OCI-LY3 (cell line): ENCODE data around the gene SYNDIG1L.

Experiments used
- H2AFZ ChIP-seq: fragments of 200-600, 300-600 bp; shearing (Covaris generic); 2 replicates; pipeline ENCODE4 v1.6.0; 2014; ENCODE audit warnings: antibody characterized with exemption, low read depth, low read length
- H3K27ac ChIP-seq: fragments of 200-600, 300-600 bp; sonication (generic); 2 replicates; pipeline ENCODE4 v1.5.1; 2014; ENCODE audit warnings: mild to moderate bottlenecking, low read length, moderate library complexity, mixed read lengths
- H3K27me3 ChIP-seq: fragments of 200-600, 300-600 bp; sonication (generic); 2 replicates; pipeline ENCODE4 v1.6.1; 2014; ENCODE audit warnings: low read depth, low read length, mixed read lengths
- H3K36me3 ChIP-seq: fragments of 200-600, 300-600 bp; sonication (generic); replicated peaks from 2 replicates; pipeline ENCODE3; 2014; ENCODE audit warnings: low read depth, low read length, mixed read lengths
- H3K4me1 ChIP-seq: fragments of 300-600, 200-600 bp; sonication (generic); 2 replicates; pipeline ENCODE4 v1.6.1; 2014; ENCODE audit warnings: low read length, mixed read lengths
- H3K4me2 ChIP-seq: fragments of 200-600, 300-600 bp; sonication (generic); 2 replicates; pipeline ENCODE4 v1.6.1; 2014; ENCODE audit warnings: low read length, mixed read lengths
- H3K4me3 ChIP-seq: fragments of 300-600, 200-600 bp; sonication (generic); 2 replicates; pipeline ENCODE4 v1.5.1; 2014; ENCODE audit warnings: antibody characterized with exemption, mild to moderate bottlenecking, low read length, moderate library complexity
- H3K79me2 ChIP-seq: fragments of 300-600, 200-600 bp; shearing (Covaris generic); 2 replicates; pipeline ENCODE4 v1.6.1; 2014; ENCODE audit warnings: mild to moderate bottlenecking, low read length, mixed read lengths
- H3K9ac ChIP-seq: fragments of 300-600, 200-600 bp; shearing (Covaris generic); 2 replicates; pipeline ENCODE4 v1.6.0; 2014; ENCODE audit warnings: mild to moderate bottlenecking, low read length, moderate library complexity
- H3K9me3 ChIP-seq: fragments of 200-600, 300-600 bp; shearing (Covaris generic); 2 replicates; pipeline ENCODE4 v1.6.1; 2014; ENCODE audit warnings: low read length, mixed read lengths; ENCODE audit not compliant: insufficient read depth
- H4K20me1 ChIP-seq: fragments of 200-600, 300-600 bp; sonication (generic); 2 replicates; pipeline ENCODE4 v1.6.1; 2016; ENCODE audit warnings: low read length, mixed read lengths; ENCODE audit not compliant: insufficient read depth
- EZH2phosphoT487 ChIP-seq: fragments of 200-600 bp; shearing (Covaris generic); IDR thresholded peaks from 2 replicates; pipeline ENCODE4 v1.6.1; 2018; ENCODE audit warnings: antibody characterized with exemption, mixed run types, low read depth
- TF ChIP-seq, protein P1 (sequence below): fragments of 200-600, 300-600 bp; sonication (generic); IDR thresholded peaks from 2 replicates; pipeline ENCODE4 v1.5.1; 2014; ENCODE audit warnings: antibody characterized with exemption, low read length, low read depth

The SYNDIG1L gene

DNA sequence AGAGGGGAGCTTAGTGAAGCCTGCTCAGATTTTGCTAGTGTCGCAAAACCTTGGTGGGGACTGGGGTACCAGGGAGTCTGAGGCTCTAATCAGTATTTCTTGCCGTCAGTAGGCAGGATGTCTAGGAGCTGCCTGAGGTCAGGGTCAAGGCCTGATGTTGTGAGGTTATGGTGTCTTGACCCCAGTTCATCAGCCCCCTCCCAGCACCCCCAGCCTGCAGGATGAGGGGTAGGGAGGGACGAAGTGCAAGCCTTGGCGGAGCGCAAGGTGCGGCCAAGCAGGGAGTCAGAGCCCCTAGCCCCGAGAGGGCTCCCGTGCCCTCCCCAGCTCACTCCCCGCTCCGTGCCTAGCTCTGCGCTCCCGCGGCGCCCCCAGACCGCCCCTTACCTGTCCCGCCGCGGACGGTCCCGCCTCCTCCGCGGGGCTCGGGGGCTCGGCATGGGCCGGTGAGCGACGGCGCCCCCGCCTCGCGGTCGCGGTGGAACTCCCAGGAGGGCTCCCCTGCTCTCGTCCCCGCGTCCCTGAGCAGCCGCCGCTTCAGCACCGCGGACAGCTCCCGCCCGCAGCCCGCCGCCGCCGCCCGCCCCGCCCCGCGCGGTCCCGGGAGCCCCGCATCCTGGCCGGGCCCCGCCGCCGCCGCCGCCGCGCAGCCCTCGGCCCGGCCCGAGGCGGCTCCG is 347 bp downstream of the SYNDIG1L start:
- no peak overlapping the region for H2AFZ ChIP-seq
- no peak overlapping the region for H3K9ac ChIP-seq
- no peak for TF ChIP-seq EZH2phosphoT487
- TF ChIP-seq, protein P1, sequence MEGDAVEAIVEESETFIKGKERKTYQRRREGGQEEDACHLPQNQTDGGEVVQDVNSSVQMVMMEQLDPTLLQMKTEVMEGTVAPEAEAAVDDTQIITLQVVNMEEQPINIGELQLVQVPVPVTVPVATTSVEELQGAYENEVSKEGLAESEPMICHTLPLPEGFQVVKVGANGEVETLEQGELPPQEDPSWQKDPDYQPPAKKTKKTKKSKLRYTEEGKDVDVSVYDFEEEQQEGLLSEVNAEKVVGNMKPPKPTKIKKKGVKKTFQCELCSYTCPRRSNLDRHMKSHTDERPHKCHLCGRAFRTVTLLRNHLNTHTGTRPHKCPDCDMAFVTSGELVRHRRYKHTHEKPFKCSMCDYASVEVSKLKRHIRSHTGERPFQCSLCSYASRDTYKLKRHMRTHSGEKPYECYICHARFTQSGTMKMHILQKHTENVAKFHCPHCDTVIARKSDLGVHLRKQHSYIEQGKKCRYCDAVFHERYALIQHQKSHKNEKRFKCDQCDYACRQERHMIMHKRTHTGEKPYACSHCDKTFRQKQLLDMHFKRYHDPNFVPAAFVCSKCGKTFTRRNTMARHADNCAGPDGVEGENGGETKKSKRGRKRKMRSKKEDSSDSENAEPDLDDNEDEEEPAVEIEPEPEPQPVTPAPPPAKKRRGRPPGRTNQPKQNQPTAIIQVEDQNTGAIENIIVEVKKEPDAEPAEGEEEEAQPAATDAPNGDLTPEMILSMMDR: no peak
- H3K4me3 ChIP-seq: no peak overlapping the region
- H3K27me3 ChIP-seq: peaks cover 32% of the 10 kb centered on the region
- no peak overlapping the region for H3K27ac ChIP-seq
- no peak overlapping the region for H3K4me2 ChIP-seq
- H3K4me1 ChIP-seq: peaks cover 11% of the 10 kb centered on the region
- no peaks in the 10 kb centered on the region; the same call in 1 of the 2 replicates for H4K20me1 ChIP-seq
- H3K36me3 ChIP-seq: no peaks in the 10 kb centered on the region
- no peaks in the 10 kb centered on the region for H3K9me3 ChIP-seq
- no peaks in the 10 kb centered on the region for H3K79me2 ChIP-seq

DNA sequence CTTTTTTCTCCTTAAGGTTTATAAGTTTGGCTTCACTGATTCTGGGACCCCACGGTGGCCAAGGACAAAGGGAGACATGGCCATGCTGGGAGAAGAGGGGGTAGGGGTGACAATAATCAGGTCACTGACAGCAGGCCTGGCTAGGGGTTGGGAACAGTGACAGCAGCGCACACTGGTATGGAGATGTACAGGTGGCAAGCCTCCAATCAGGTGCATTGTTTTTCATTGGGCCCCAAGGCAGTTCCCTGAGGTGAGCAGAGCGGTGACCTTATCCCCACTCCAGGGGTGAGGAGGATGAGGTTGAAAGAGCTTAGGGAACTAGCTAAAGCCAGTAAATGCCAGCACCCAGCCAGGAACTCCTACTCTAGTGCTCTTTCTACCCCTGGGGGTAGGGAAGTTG is 1.4 kb downstream of the SYNDIG1L start:
- no peaks in the 10 kb centered on the region; the same call in 1 of the 2 replicates for H4K20me1 ChIP-seq
- H3K4me3 ChIP-seq: no peak overlapping the region
- no peaks in the 10 kb centered on the region for H3K79me2 ChIP-seq
- no peak overlapping the region for H3K27ac ChIP-seq
- H3K9me3 ChIP-seq: no peaks in the 10 kb centered on the region
- peaks cover 8% of the 10 kb centered on the region for H3K4me1 ChIP-seq
- TF ChIP-seq, protein P1: no peak
- no peak for TF ChIP-seq EZH2phosphoT487
- H2AFZ ChIP-seq: no peak overlapping the region
- H3K9ac ChIP-seq: no peak overlapping the region
- H3K27me3 ChIP-seq: peaks cover 36% of the 10 kb centered on the region
- no peaks in the 10 kb centered on the region for H3K36me3 ChIP-seq
- H3K4me2 ChIP-seq: no peak overlapping the region

DNA sequence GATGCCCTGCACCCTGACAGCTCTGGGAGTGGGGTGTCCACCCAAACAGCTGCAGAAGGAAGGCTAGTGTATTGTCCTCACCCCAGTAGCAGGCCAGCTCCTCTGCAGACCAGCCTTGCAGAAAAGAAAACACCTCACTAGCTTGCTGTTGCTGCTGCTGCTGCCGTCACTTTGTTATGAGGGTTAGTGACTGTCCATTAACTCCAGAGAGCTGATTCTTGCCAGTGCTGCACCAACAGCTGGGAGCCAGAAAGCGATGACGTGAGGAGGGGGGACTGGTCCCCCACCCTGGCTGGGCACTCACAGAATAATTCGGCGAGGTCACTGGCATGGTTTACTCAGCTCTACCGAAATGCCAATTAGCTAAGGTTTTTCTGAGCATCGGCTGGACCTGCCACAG is 2.8 kb downstream of the SYNDIG1L start:
- TF ChIP-seq, protein P1: no peak
- TF ChIP-seq EZH2phosphoT487: no peak
- Histone ChIP-seq H3K79me2 (no peaks in the 10 kb centered on the region), H3K27ac (no peak overlapping the region), H3K9ac (no peak overlapping the region), H3K9me3 (no peaks in the 10 kb centered on the region), H3K4me1 (no peaks in the 10 kb centered on the region), H2AFZ (no peak overlapping the region), H3K27me3 (peaks cover 41% of the 10 kb centered on the region), H3K36me3 (no peaks in the 10 kb centered on the region), H4K20me1 (no peaks in the 10 kb centered on the region), H3K4me2 (no peak overlapping the region), H3K4me3 (no peak overlapping the region)

DNA sequence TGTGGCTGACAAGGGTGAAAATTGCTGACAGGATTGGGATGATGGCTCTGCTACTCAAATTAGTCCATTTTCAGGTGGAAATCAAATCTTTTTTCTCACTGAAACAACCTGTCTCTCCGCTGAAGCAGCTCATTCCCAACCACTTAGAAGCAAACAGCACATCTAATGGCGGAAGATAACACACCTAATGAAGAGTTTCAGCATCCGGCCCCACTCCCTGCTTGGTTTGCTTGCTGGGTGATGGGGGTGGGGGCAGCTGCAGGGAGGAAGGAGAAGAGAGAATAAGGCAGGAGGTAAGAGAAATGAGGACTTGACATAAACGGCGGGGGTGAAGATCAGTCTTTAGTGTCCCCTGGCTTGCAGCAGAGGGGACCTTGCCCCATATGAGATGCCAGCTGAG is 4.0 kb downstream of the SYNDIG1L start:
- TF ChIP-seq, protein P1: no peak
- TF ChIP-seq EZH2phosphoT487: no peak
- no peaks in the 10 kb centered on the region for H3K9me3 ChIP-seq
- H3K27me3 ChIP-seq: peaks cover 46% of the 10 kb centered on the region
- no peak overlapping the region for H3K9ac ChIP-seq
- H3K36me3 ChIP-seq: no peaks in the 10 kb centered on the region
- H3K4me1 ChIP-seq: no peaks in the 10 kb centered on the region
- H2AFZ ChIP-seq: no peak overlapping the region
- no peak overlapping the region for H3K4me3 ChIP-seq
- no peaks in the 10 kb centered on the region for H3K79me2 ChIP-seq
- H3K27ac ChIP-seq: no peak overlapping the region
- H3K4me2 ChIP-seq: no peak overlapping the region
- H4K20me1 ChIP-seq: no peaks in the 10 kb centered on the region
